Ishikawa (cell line): ENCODE data around the gene BIRC6.

Source experiments
- CEBPB ChIP-seq: IDR thresholded peaks from 2 replicates; pipeline ENCODE4 v1.6.1; 2012
- CREB1 ChIP-seq: IDR thresholded peaks from 2 replicates; pipeline ENCODE4 v1.6.1; 2012; ENCODE audit warnings: low read depth
- EGR1 ChIP-seq: IDR thresholded peaks from 2 replicates; pipeline ENCODE4 v1.6.1; 2012
- EP300 ChIP-seq: IDR thresholded peaks from 2 replicates; pipeline ENCODE4 v1.6.1; 2012; ENCODE audit warnings: borderline replicate concordance
- FOXM1 ChIP-seq: IDR thresholded peaks from 2 replicates; pipeline ENCODE4 v1.6.1; 2012; ENCODE audit warnings: low read depth, borderline replicate concordance
- RAD21 ChIP-seq: IDR thresholded peaks from 2 replicates; pipeline ENCODE4 v1.6.1; 2012; ENCODE audit warnings: low read depth
- TAF1 ChIP-seq: IDR thresholded peaks from 2 replicates; pipeline ENCODE4 v1.6.1; 2012; ENCODE audit warnings: low read depth, mild to moderate bottlenecking
- TEAD4 ChIP-seq: IDR thresholded peaks from 2 replicates; pipeline ENCODE4 v1.6.1; 2012

- no peak for TF ChIP-seq EP300
- TF ChIP-seq FOXM1: no peak
- TF ChIP-seq CEBPB: no peak
- no peak for TF ChIP-seq TAF1
- no peak for TF ChIP-seq CREB1
- TF ChIP-seq RAD21: no peak
- TF ChIP-seq EGR1: no peak
- TF ChIP-seq TEAD4: no peak
These were observed 260.9 kb downstream of the BIRC6 start for GRCh38 chr2:32617599-32618189.
